Measurements from ENCODE around the gene ARHGAP8. TPM values are rescaled to one million over a fixed set of nuclear protein-coding genes. Genes with fewer than 3 reads are reported as not detected.

Gene ARHGAP8
- total and polyA plus RNA-seq, 2 donors (not counting 3 experiments of a cell fraction or from before 2014, with no cell fraction given) = not detected

DNA sequence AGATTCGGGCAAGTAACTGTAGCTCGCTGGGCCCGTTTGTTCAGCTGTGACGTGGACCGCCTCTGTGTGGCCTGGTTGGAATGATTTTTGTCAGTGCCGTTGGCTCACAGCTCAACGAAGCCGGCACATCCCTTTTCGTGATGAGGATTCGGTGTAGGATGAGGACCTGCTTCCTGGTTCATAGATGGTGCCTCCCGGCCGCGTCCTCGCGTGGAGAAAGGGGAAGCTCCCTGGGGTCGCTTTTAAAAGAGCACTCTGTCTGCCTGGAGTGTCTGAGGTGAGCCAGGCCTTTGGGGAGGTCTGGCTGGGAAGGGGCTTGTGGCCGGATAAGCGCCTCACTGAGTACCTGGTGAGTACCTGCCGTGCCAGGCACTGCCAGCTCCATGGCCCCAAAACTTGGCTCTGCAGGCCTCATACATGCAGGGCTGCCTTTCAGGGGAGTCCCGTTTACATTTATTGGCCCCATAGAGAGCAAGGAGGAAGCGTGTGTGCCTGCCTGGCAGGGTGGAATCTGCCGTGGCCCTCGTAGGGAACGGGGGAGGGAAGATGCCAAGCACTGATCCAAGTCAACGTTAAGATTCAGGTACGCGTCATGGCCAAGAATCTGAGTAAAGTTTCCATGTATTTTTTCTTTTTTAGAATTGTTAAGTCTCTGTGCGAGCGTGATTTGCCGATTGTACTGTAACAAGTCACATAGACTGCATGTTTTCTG, 88.4 kb downstream of the ARHGAP8 start:
- dilution Hi-C loops (cut with MboI; ENCODE audit: extremely low pct_ligation_motif_present, low sequenced_read_pairs) = no loop called here

More for the DNA sequence above, 88.4 kb downstream of the ARHGAP8 start:
- H3K4me1 ChIP-seq (ENCODE audit: control insufficient read depth, extremely low read depth, insufficient read depth, low read length) = no peaks in the 10 kb centered on the region
- no peak for DNase-seq (ENCODE audit: low read depth, low spot score)
- H3K4me2 ChIP-seq (ENCODE audit: insufficient read depth, low read length) = no peak overlapping the region
- H3K9me1 ChIP-seq (replicated peaks; ENCODE audit: control insufficient read depth, extremely low read depth, insufficient read depth, low read length) = no peaks in the 10 kb centered on the region
- H3K27me3 ChIP-seq (ENCODE audit: control insufficient read depth in 2 of 2, insufficient read depth in 2 of 2, low read length in 2 of 2) = no peaks in the 10 kb centered on the region
- no TSS peak for BruUV-seq (replicated peaks)
- FAIRE-seq = no peak
- CTCF ChIA-PET = no interaction called here
- no peak overlapping the region for H3K4me3 ChIP-seq (replicated peaks in 1 of 3; ENCODE audit: insufficient read depth in 1 of 3, low read depth in 1 of 3, low read length in 3 of 3)
- TF ChIP-seq FOS (IDR thresholded peaks at IDR 0.05; ENCODE audit: borderline replicate concordance, insufficient read depth, low read length) (no peak), POLR2AphosphoS5 (IDR thresholded peaks at IDR 0.05; ENCODE audit: insufficient read depth, low read depth, low read length) (no peak), POLR2A (IDR thresholded peaks at IDR 0.05; ENCODE audit: low read depth, low read length) (no peak), GATA2 (IDR thresholded peaks at IDR 0.05; ENCODE audit: insufficient read depth, insufficient read length, low read depth, low read length) (no peak), MYC (IDR thresholded peaks at IDR 0.05; ENCODE audit: low read depth, low read length) (no peak), JUN (IDR thresholded peaks at IDR 0.05; ENCODE audit: borderline replicate concordance, insufficient read depth, insufficient read length, low read depth) (no peak), EZH2 (IDR thresholded peaks at IDR 0.05; ENCODE audit: borderline replicate concordance, low read depth, low read length, severe bottlenecking) (no peak)
- TF ChIP-seq, protein P1, sequence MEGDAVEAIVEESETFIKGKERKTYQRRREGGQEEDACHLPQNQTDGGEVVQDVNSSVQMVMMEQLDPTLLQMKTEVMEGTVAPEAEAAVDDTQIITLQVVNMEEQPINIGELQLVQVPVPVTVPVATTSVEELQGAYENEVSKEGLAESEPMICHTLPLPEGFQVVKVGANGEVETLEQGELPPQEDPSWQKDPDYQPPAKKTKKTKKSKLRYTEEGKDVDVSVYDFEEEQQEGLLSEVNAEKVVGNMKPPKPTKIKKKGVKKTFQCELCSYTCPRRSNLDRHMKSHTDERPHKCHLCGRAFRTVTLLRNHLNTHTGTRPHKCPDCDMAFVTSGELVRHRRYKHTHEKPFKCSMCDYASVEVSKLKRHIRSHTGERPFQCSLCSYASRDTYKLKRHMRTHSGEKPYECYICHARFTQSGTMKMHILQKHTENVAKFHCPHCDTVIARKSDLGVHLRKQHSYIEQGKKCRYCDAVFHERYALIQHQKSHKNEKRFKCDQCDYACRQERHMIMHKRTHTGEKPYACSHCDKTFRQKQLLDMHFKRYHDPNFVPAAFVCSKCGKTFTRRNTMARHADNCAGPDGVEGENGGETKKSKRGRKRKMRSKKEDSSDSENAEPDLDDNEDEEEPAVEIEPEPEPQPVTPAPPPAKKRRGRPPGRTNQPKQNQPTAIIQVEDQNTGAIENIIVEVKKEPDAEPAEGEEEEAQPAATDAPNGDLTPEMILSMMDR (IDR thresholded peaks at IDR 0.05; ENCODE audit: extremely low read depth in 1 of 2, insufficient read depth in 1 of 2, low read depth in 1 of 2, low read length in 2 of 2) = no peak
- TF ChIP-seq, protein P2, sequence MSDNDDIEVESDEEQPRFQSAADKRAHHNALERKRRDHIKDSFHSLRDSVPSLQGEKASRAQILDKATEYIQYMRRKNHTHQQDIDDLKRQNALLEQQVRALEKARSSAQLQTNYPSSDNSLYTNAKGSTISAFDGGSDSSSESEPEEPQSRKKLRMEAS (IDR thresholded peaks at IDR 0.05; ENCODE audit: insufficient read depth, insufficient read length) = no peak
- intact Hi-C loops (cut with micrococcal nuclease) = no loop called here
- H3K36me3 ChIP-seq (ENCODE audit: control insufficient read depth in 2 of 2, extremely low read depth in 1 of 2, insufficient read depth in 2 of 2, low read length in 2 of 2) = no peaks in the 10 kb centered on the region
- no peak overlapping the region for H3K9ac ChIP-seq (replicated peaks; ENCODE audit: extremely low read depth, insufficient read depth, low read length)
- H3K27ac ChIP-seq (ENCODE audit: insufficient read depth, low read depth, low read length) = no peak overlapping the region
- no peaks in the 10 kb centered on the region for H3K9me3 ChIP-seq (replicated peaks; ENCODE audit: control insufficient read depth, insufficient read depth, low read length)
- H2AFZ ChIP-seq (ENCODE audit: low read depth, low read length) = no peak overlapping the region
- POLR2A ChIA-PET = no interaction called here
- H3K79me2 ChIP-seq (ENCODE audit: control insufficient read depth, insufficient read depth, low read length) = no peaks in the 10 kb centered on the region
- H4K20me1 ChIP-seq (replicated peaks; ENCODE audit: control insufficient read depth, extremely low read depth, insufficient read depth, low read length) = no peaks in the 10 kb centered on the region
